WTC11 (cell line): ENCODE results near the gene MXRA7. TPM values are rescaled to one million over a fixed set of nuclear protein-coding genes. Genes with fewer than 3 reads are reported as not detected.

Experiments used
- ATAC-seq: fragments of 200-7000 bp; cut with Tn5 transposase; 2 replicates; pipeline ENCODE4 v1.10.0; 2021; ENCODE audit warnings: mild to moderate bottlenecking, moderate library complexity
- CTCF ChIA-PET: fragments of 300-600 bp; sonication (Branson Sonifier 250); formaldehyde crosslinking; loops from one replicate; lab custom pipeline; 2021; ENCODE audit warnings: antibody characterized with exemption; lab: Charles Lee
- POLR2A ChIA-PET: fragments of 350-600 bp; sonication (Branson Sonifier 250); formaldehyde crosslinking; loops from one replicate; lab custom pipeline; 2021; ENCODE audit warnings: antibody characterized with exemption; lab: Charles Lee
- DNase-seq: peaks from one replicate; pipeline ENCODE4 v3.0.0; 2021; ENCODE audit warnings: low spot score
- H3K27ac Mint-ChIP-seq: 2 replicates; pipeline ENCODE4 v1.8.0; 2021; ENCODE audit warnings: mixed read lengths
- H3K27me3 Mint-ChIP-seq: 2 replicates; pipeline ENCODE4 v1.8.0; 2021; ENCODE audit warnings: low read depth, mild to moderate bottlenecking, moderate library complexity, mixed read lengths
- H3K36me3 Mint-ChIP-seq: 2 replicates; pipeline ENCODE4 v1.8.0; 2021; ENCODE audit warnings: mixed read lengths
- H3K4me1 Mint-ChIP-seq: 2 replicates; pipeline ENCODE4 v1.8.0; 2022; ENCODE audit warnings: mixed read lengths
- H3K4me3 Mint-ChIP-seq: 2 replicates; pipeline ENCODE4 v1.8.0; 2021; ENCODE audit warnings: mild to moderate bottlenecking, moderate library complexity, mixed read lengths
- H3K9me3 Mint-ChIP-seq: 2 replicates; pipeline ENCODE4 v1.8.0; 2021; ENCODE audit warnings: mixed read lengths
- ATF1 ChIP-seq: sonication (generic); formaldehyde crosslinking; IDR thresholded peaks from 2 replicates; pipeline ENCODE4 v1.8.1; 2023; ENCODE audit warnings: mild to moderate bottlenecking, moderate library complexity, missing genetic modification reagents
- CREB1 ChIP-seq: sonication (generic); formaldehyde crosslinking; IDR thresholded peaks from 2 replicates; pipeline ENCODE4 v1.8.0; 2023; ENCODE audit warnings: mild to moderate bottlenecking, missing genetic modification reagents
- CREM ChIP-seq: sonication (generic); formaldehyde crosslinking; IDR thresholded peaks from 2 replicates; pipeline ENCODE4 v1.8.1; 2022; ENCODE audit warnings: mild to moderate bottlenecking, missing genetic modification reagents, moderate library complexity
- CTCF ChIP-seq: fragments of 200-600 bp; IDR thresholded peaks from 2 replicates; pipeline ENCODE4 v1.8.0; 2022; ENCODE audit warnings: antibody characterized with exemption
- ELF4 ChIP-seq: sonication (generic); formaldehyde crosslinking; IDR thresholded peaks from 2 replicates; pipeline ENCODE4 v1.8.1; 2022; ENCODE audit warnings: low read depth, mild to moderate bottlenecking, moderate library complexity, missing genetic modification reagents
- ERG ChIP-seq: fragments of 250-450 bp; sonication (Bioruptor Pico); IDR thresholded peaks from 2 replicates; pipeline ENCODE4 v1.8.0; 2021; ENCODE audit warnings: mild to moderate bottlenecking
- FOXK1 ChIP-seq: sonication (generic); formaldehyde crosslinking; IDR thresholded peaks from 2 replicates; pipeline ENCODE4 v1.8.0; 2022; ENCODE audit warnings: mild to moderate bottlenecking, moderate library complexity, missing genetic modification reagents
- GRHL2 ChIP-seq: fragments of 250-450 bp; sonication (Bioruptor Pico); IDR thresholded peaks from 2 replicates; pipeline ENCODE4 v1.8.0; 2022; ENCODE audit warnings: mild to moderate bottlenecking, moderate library complexity; ENCODE audit not compliant: insufficient replicate concordance, severe bottlenecking
- MYBL2 ChIP-seq: sonication (generic); formaldehyde crosslinking; IDR thresholded peaks from 2 replicates; pipeline ENCODE4 v1.8.1; 2023; ENCODE audit warnings: mild to moderate bottlenecking, moderate library complexity, missing genetic modification reagents
- NR2C2 ChIP-seq: sonication (generic); formaldehyde crosslinking; IDR thresholded peaks from 2 replicates; pipeline ENCODE4 v1.8.0; 2022; ENCODE audit warnings: mild to moderate bottlenecking, missing genetic modification reagents
- NR3C1 ChIP-seq: sonication (generic); formaldehyde crosslinking; conservative IDR thresholded peaks from 2 replicates; pipeline ENCODE4 v1.8.1; 2023; ENCODE audit warnings: low read depth, mild to moderate bottlenecking, missing genetic modification reagents
- SMAD4 ChIP-seq: sonication (generic); formaldehyde crosslinking; IDR thresholded peaks from 2 replicates; pipeline ENCODE4 v1.8.0; 2022; ENCODE audit warnings: mild to moderate bottlenecking, missing genetic modification reagents
- TEAD4 ChIP-seq: sonication (generic); formaldehyde crosslinking; IDR thresholded peaks from 2 replicates; pipeline ENCODE4 v1.8.0; 2022; ENCODE audit warnings: mild to moderate bottlenecking, missing genetic modification reagents
- ZBTB43 ChIP-seq: sonication (generic); formaldehyde crosslinking; IDR thresholded peaks from 2 replicates; pipeline ENCODE4 v1.8.1; 2023; ENCODE audit warnings: mild to moderate bottlenecking, missing genetic modification reagents
- ZNF219 ChIP-seq: sonication (generic); formaldehyde crosslinking; IDR thresholded peaks from 2 replicates; pipeline ENCODE4 v1.8.0; 2023; ENCODE audit warnings: missing genetic modification reagents, mild to moderate bottlenecking, borderline replicate concordance
- ZNF396 ChIP-seq: fragments of 250-450 bp; sonication (Bioruptor Pico); IDR thresholded peaks from 2 replicates; pipeline ENCODE4 v1.8.0; 2021; ENCODE audit warnings: mild to moderate bottlenecking, moderate library complexity, borderline replicate concordance
- ZNF423 ChIP-seq: fragments of 250-450 bp; sonication (Bioruptor Pico); IDR thresholded peaks from 2 replicates; pipeline ENCODE4 v2.1.2; 2022; ENCODE audit warnings: mild to moderate bottlenecking, moderate library complexity
- ZNF532 ChIP-seq: fragments of 250-450 bp; sonication (Bioruptor Pico); IDR thresholded peaks from 2 replicates; pipeline ENCODE4 v1.9.0; 2021; ENCODE audit warnings: mild to moderate bottlenecking, borderline replicate concordance
- ZNF671 ChIP-seq: fragments of 250-450 bp; sonication (Bioruptor Pico); IDR thresholded peaks from 2 replicates; pipeline ENCODE4 v1.8.0; 2021; ENCODE audit warnings: mild to moderate bottlenecking
- total RNA-seq: library from RNA; stranded (reverse); gene quantifications from 3 replicates; pipeline ENCODE4 v1.2.3, GENCODE V29; 2021
- TF ChIP-seq, protein P1 (sequence below): sonication (generic); formaldehyde crosslinking; IDR thresholded peaks from 2 replicates; pipeline ENCODE4 v1.8.0; 2022; ENCODE audit warnings: mild to moderate bottlenecking, missing genetic modification reagents
- TF ChIP-seq, protein P2 (sequence below): sonication (generic); formaldehyde crosslinking; IDR thresholded peaks from 2 replicates; pipeline ENCODE4 v1.8.1; 2022; ENCODE audit warnings: mild to moderate bottlenecking, missing genetic modification reagents, moderate library complexity, borderline replicate concordance

The MXRA7 gene
- total RNA-seq, 1 experiment from 2014 or later, result 46.5 TPM

DNA sequence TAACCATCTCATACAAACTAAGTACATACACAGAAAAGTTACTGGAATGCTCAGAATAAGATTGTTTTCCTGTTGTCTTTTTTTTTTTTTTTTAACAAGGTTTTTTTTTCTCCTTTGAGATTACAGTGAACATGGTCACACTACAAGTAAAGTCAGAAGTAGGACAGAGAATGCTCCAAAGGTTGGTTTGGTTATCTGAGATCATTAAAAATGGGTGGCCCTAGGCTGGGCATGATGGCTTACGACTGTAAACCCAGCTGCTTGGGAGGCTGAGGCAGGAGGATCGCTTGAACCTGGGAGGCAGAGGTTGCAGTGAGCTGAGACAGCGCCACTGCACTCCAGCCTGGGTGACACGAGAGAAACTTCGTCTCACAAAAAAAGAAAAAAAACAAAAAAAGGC, 60.3 kb downstream of the MXRA7 start (continued):
- TF ChIP-seq, protein P1, sequence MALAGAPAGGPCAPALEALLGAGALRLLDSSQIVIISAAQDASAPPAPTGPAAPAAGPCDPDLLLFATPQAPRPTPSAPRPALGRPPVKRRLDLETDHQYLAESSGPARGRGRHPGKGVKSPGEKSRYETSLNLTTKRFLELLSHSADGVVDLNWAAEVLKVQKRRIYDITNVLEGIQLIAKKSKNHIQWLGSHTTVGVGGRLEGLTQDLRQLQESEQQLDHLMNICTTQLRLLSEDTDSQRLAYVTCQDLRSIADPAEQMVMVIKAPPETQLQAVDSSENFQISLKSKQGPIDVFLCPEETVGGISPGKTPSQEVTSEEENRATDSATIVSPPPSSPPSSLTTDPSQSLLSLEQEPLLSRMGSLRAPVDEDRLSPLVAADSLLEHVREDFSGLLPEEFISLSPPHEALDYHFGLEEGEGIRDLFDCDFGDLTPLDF, result no peak

- ATAC-seq (no peak), DNase-seq (no peak)
- Mint-ChIP-seq H3K9me3 (peaks cover 3% of the 10 kb centered on the region), H3K27me3 (no peaks in the 10 kb centered on the region; the same call in 1 of the 2 replicates), H3K27ac (no peak overlapping the region), H3K36me3 (no peaks in the 10 kb centered on the region), H3K4me1 (no peaks in the 10 kb centered on the region), H3K4me3 (no peak overlapping the region)
- POLR2A ChIA-PET, result no interaction called here
- TF ChIP-seq, protein P2, sequence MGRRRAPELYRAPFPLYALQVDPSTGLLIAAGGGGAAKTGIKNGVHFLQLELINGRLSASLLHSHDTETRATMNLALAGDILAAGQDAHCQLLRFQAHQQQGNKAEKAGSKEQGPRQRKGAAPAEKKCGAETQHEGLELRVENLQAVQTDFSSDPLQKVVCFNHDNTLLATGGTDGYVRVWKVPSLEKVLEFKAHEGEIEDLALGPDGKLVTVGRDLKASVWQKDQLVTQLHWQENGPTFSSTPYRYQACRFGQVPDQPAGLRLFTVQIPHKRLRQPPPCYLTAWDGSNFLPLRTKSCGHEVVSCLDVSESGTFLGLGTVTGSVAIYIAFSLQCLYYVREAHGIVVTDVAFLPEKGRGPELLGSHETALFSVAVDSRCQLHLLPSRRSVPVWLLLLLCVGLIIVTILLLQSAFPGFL, result no peak
- TF ChIP-seq ELF4 (CRISPR knock-in tag) (no peak), MYBL2 (CRISPR knock-in tag) (no peak), FOXK1 (CRISPR knock-in tag) (no peak), CREM (CRISPR knock-in tag) (no peak), TEAD4 (CRISPR knock-in tag) (no peak), NR2C2 (no peak), ZNF219 (CRISPR knock-in tag) (no peak), CREB1 (no peak), CTCF (no peak), ZBTB43 (CRISPR knock-in tag) (no peak)
- TF ChIP-seq, protein P1, result no peak
- CTCF ChIA-PET, result no interaction called here
Observed at GRCh38 chr17:76646712-76647111, 64.1 kb downstream of the MXRA7 start.

DNA sequence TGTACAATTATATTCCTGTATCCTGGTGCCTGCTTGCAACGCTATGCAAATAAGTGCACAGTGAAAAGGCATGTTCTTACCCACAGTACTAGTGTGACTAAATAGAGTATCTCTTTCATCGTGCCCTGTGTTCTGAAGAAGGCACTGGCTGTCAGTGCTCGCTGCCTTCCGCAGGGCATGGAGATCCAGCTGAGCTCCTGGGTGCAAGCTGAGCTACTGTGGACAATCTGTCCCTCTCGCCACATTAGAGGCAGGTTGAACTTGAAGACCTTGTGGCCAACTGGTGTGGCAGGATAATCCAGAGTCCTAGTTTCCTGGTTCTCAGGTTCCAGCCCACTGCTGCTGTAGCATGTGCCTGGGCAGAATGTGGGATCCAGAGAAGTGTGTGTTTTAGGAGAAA, 65.3 kb downstream of the MXRA7 start:
- Mint-ChIP-seq H3K27me3 (no peaks in the 10 kb centered on the region; the same call in 1 of the 2 replicates), H3K36me3 (no peaks in the 10 kb centered on the region), H3K4me1 (peaks cover 8% of the 10 kb centered on the region), H3K9me3 (no peaks in the 10 kb centered on the region), H3K27ac (no peak overlapping the region), H3K4me3 (no peak overlapping the region)
- ChIA-PET POLR2A (no interaction called here), CTCF (no interaction called here)
- DNase-seq (no peak), ATAC-seq (no peak)
- TF ChIP-seq FOXK1 (CRISPR knock-in tag) (no peak), ZNF423 (CRISPR knock-in tag) (no peak), SMAD4 (no peak), NR3C1 (CRISPR knock-in tag) (no peak), GRHL2 (no peak), ZNF396 (CRISPR knock-in tag) (no peak), ZNF671 (no peak), ATF1 (no peak), ERG (CRISPR knock-in tag) (no peak), ZNF532 (no peak)
